Esophagus (tissue), 2 donors: ENCODE data around the gene GRM7. TPM values are rescaled to one million over a fixed set of nuclear protein-coding genes. Genes with fewer than 3 reads are reported as not detected.

Experiments
- H3K27ac ChIP-seq, 2 donors: one replicate each; pipeline ENCODE4 v1.5.1; 2013; ENCODE audit warnings: low read depth in 2 of 2, mild to moderate bottlenecking in 2 of 2, inconsistent platforms in 1 of 2, low read length in 1 of 2, moderate library complexity in 1 of 2
- H3K27me3 ChIP-seq, 2 donors: one replicate each; pipeline ENCODE4 v1.6.1; 2013; ENCODE audit warnings: low read length in 2 of 2, control low read depth in 1 of 2, mild to moderate bottlenecking in 1 of 2; ENCODE audit not compliant: insufficient read depth in 2 of 2, control insufficient read depth in 1 of 2
- H3K36me3 ChIP-seq, 2 donors: one replicate each; pipeline ENCODE4 v1.6.1; 2013; ENCODE audit warnings: low read length in 1 of 2; ENCODE audit not compliant: control insufficient read depth in 2 of 2, insufficient read depth in 2 of 2
- H3K4me1 ChIP-seq, 2 donors: one replicate each; pipeline ENCODE4 v1.6.1; 2013; ENCODE audit warnings: low read length in 1 of 2; ENCODE audit not compliant: control insufficient read depth in 2 of 2, insufficient read depth in 2 of 2
- H3K4me3 ChIP-seq, 2 donors: one replicate each; pipeline ENCODE4 v1.5.1; 2013; ENCODE audit warnings: low read length in 2 of 2, mild to moderate bottlenecking in 2 of 2, low read depth in 1 of 2, moderate library complexity in 1 of 2
- H3K9me3 ChIP-seq, 2 donors: one replicate each; pipeline ENCODE4 v1.6.1; 2013; ENCODE audit warnings: mild to moderate bottlenecking in 2 of 2, low read depth in 1 of 2, low read length in 1 of 2, moderate library complexity in 1 of 2; ENCODE audit not compliant: control insufficient read depth in 2 of 2, insufficient read depth in 1 of 2
- WGBS, 2 donors: extraction: QIAGEN DNeasy Blood & Tissue Kit; methylation state at CpG; one replicate each; pipeline ENCODE4 v1.1.7; 2013; 5-methylcytosine and 5-hydroxymethylcytosine counted together
- polyA plus RNA-seq, 2 donors: library from polyadenylated mRNA; stranded (reverse); fragments of 200-250 nt; gene quantifications; one replicate each; pipeline ENCODE4 v1.2.3, GENCODE V29; 2013
- donor health status: healthy with polysubstance abuse.
- donor health status: Bipolar disorder and iron deficiency.

Gene GRM7
- polyA plus RNA-seq, 2 donors, result 0.01 TPM; not detected in 1

DNA sequence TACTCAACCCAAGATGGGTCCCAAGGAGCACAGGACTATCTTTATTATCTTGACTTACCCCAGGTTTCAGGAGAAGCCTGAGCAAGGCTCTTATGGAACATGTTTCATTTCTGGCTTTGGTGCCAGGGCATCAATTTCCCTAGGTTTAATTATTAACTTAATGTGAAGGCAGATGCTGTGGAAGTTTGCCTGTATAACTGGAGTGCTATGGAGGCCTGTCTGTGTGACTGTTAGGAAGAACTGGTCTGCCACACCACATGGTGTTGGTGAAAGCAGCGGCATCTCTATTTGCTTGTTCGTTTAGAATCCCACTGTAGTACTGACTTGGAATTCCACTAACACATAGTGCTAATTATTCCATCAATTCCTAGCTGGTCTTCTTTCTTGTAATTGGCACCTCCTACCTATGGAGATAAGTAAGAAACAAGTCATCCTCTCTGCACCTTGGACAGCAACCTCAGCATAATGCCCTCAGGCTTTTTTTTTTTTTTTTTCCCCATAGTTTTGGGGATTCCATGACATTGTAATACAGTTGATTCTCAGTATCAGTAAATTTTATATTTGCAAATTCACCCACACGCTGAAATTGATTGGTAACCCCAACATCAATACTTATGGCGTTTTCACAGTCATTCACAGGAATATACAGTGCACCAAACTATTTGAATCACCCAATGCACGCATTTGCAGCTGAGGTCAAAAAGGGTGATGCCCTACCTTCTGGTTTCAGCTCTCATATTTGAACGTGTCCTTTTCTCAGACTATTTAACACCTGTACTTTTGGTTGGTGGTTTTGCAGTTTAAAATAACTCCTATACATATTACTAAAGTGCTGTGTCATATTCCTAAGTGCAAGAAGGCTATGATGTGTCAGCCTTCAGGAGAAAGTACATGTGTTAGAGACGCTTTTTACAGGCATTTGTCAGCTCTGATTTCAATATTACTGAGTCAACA, 867.9 kb downstream of the GRM7 start:
- Histone ChIP-seq H3K4me3 (no peak overlapping the region), H3K36me3 (no peaks in the 10 kb centered on the region), H3K9me3 (no peaks in the 10 kb centered on the region), H3K27ac (no peak overlapping the region), H3K4me1 (no peaks in the 10 kb centered on the region), H3K27me3 (no peaks in the 10 kb centered on the region)
- 84 to 86% methylated on average over 7 of the region's 7 CpGs for WGBS, 2 donors

GRCh38 chr3:7733933-7734332, 873.0 kb downstream of the GRM7 start:
- Histone ChIP-seq H3K27ac (no peak overlapping the region), H3K36me3 (no peaks in the 10 kb centered on the region), H3K4me3 (no peak overlapping the region), H3K4me1 (no peaks in the 10 kb centered on the region), H3K27me3 (no peaks in the 10 kb centered on the region), H3K9me3 (no peaks in the 10 kb centered on the region)
- WGBS, 2 donors, result 41 to 48% methylated on average over 1 of the region's 1 CpG

- Histone ChIP-seq H3K4me3 (no peak overlapping the region), H3K27ac (no peak overlapping the region), H3K9me3 (no peaks in the 10 kb centered on the region), H3K4me1 (no peaks in the 10 kb centered on the region), H3K27me3 (no peaks in the 10 kb centered on the region), H3K36me3 (no peaks in the 10 kb centered on the region)
These were observed 873.5 kb downstream of the GRM7 start for GRCh38 chr3:7734456-7734855.

GRCh38 chr3:7737263-7737662, 876.3 kb downstream of the GRM7 start:
- Histone ChIP-seq H3K4me1 (no peaks in the 10 kb centered on the region), H3K36me3 (no peaks in the 10 kb centered on the region), H3K27ac (no peak overlapping the region), H3K27me3 (no peaks in the 10 kb centered on the region), H3K9me3 (no peaks in the 10 kb centered on the region), H3K4me3 (no peak overlapping the region)
- 97 to 100% methylated on average over 1 of the region's 1 CpG for WGBS, 2 donors

GRCh38 chr3:7739754-7740153, 878.8 kb downstream of the GRM7 start:
- 86 to 94% methylated on average over 2 of the region's 2 CpGs for WGBS, 2 donors
- H3K9me3 ChIP-seq, result no peaks in the 10 kb centered on the region
- no peaks in the 10 kb centered on the region for H3K27me3 ChIP-seq

GRCh38 chr3:7740458-7740857, 879.5 kb downstream of the GRM7 start:
- Histone ChIP-seq H3K36me3 (no peaks in the 10 kb centered on the region), H3K4me1 (no peaks in the 10 kb centered on the region), H3K27me3 (no peaks in the 10 kb centered on the region), H3K9me3 (no peaks in the 10 kb centered on the region), H3K27ac (no peak overlapping the region), H3K4me3 (no peak overlapping the region)
- WGBS, 2 donors, result 85 to 87% methylated on average over 12 of the region's 12 CpGs

More at GRCh38 chr3:7739754-7740153, 878.8 kb downstream of the GRM7 start:
- Histone ChIP-seq H3K4me1 (no peaks in the 10 kb centered on the region), H3K27ac (no peak overlapping the region), H3K36me3 (no peaks in the 10 kb centered on the region), H3K4me3 (no peak overlapping the region)

- no peaks in the 10 kb centered on the region for H3K4me1 ChIP-seq
- no peaks in the 10 kb centered on the region for H3K27me3 ChIP-seq
- H3K4me3 ChIP-seq, result no peak overlapping the region
- no peaks in the 10 kb centered on the region for H3K36me3 ChIP-seq
- H3K27ac ChIP-seq, result no peak overlapping the region
- no peaks in the 10 kb centered on the region for H3K9me3 ChIP-seq
These were observed 883.9 kb downstream of the GRM7 start for GRCh38 chr3:7744850-7745249.

- H3K27me3 ChIP-seq, result no peaks in the 10 kb centered on the region
- H3K4me3 ChIP-seq, result no peak overlapping the region
- H3K9me3 ChIP-seq, result no peaks in the 10 kb centered on the region
- H3K36me3 ChIP-seq, result no peaks in the 10 kb centered on the region
- H3K4me1 ChIP-seq, result no peaks in the 10 kb centered on the region
- H3K27ac ChIP-seq, result no peak overlapping the region
- WGBS, 2 donors, result 34 to 53% methylated on average over 1 of the region's 1 CpG
These were observed 884.8 kb downstream of the GRM7 start for GRCh38 chr3:7745711-7746110.

DNA sequence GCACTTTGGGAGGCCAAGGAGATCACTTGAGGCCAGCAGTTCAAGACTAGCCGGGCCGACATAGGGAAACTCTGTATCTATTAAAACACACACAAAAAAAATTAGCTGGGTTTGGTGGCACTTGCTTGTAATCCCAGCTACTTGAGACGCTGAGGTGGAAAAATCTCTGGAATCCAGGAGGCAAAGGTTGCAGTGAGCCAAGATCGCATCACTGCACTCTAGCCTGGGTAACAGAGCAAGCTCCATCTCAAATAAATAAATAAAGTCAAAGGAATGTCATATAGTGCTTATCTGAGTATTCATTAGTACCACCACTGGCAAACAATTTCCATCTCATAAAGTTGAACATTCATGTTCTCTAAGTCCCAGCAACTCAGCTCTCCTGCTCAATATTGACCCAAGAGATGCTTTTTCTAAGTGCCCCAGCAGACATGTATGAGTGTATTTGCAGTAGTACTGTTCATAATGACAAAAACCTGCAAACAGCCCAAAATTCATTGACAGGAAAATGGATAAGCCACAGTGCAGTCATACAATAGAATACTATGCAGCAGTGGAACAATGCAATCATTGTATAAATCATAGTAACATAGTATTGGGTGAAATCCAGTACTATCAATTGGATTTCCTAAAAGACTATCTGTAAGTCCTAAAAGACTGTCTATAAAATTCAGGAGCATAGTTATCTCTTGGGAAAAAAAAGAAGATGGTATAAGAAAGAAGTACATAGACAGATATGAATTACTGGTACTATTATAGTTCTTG, 889.2 kb downstream of the GRM7 start:
- Histone ChIP-seq H3K4me3 (no peak overlapping the region), H3K9me3 (no peaks in the 10 kb centered on the region), H3K36me3 (no peaks in the 10 kb centered on the region), H3K4me1 (no peaks in the 10 kb centered on the region), H3K27me3 (no peaks in the 10 kb centered on the region), H3K27ac (no peak overlapping the region)
- 80 to 84% methylated on average over 4 of the region's 4 CpGs for WGBS, 2 donors
